IPS-20b (cell line): Measurements from ENCODE around the gene FASLG.

Experiments
- H3K27ac ChIP-seq: one replicate; pipeline ENCODE4 v1.5.1; 2013; ENCODE audit warnings: low read length
- H3K27me3 ChIP-seq: 2 replicates; pipeline ENCODE4 v1.6.1; 2013; ENCODE audit warnings: mild to moderate bottlenecking, low read length, inconsistent platforms; ENCODE audit not compliant: insufficient read depth
- H3K36me3 ChIP-seq: 2 replicates; pipeline ENCODE4 v1.6.1; 2013; ENCODE audit warnings: low read depth, mild to moderate bottlenecking, inconsistent platforms, low read length, moderate library complexity; ENCODE audit not compliant: insufficient read depth
- H3K4me1 ChIP-seq: 2 replicates; pipeline ENCODE4 v1.6.1; 2013; ENCODE audit warnings: mild to moderate bottlenecking, control low read depth, inconsistent platforms, low read length, moderate library complexity; ENCODE audit not compliant: insufficient read depth
- H3K4me3 ChIP-seq: 2 replicates; pipeline ENCODE4 v1.5.1; 2013; ENCODE audit warnings: mild to moderate bottlenecking, low read length, inconsistent platforms
- H3K9ac ChIP-seq: 2 replicates; pipeline ENCODE4 v1.6.1; 2013; ENCODE audit warnings: low read depth, mild to moderate bottlenecking, inconsistent platforms, low read length, moderate library complexity
- H3K9me3 ChIP-seq: 2 replicates; pipeline ENCODE4 v1.6.1; 2013; ENCODE audit warnings: mild to moderate bottlenecking, low read depth, low read length, inconsistent platforms; ENCODE audit not compliant: insufficient read depth

The FASLG gene

DNA sequence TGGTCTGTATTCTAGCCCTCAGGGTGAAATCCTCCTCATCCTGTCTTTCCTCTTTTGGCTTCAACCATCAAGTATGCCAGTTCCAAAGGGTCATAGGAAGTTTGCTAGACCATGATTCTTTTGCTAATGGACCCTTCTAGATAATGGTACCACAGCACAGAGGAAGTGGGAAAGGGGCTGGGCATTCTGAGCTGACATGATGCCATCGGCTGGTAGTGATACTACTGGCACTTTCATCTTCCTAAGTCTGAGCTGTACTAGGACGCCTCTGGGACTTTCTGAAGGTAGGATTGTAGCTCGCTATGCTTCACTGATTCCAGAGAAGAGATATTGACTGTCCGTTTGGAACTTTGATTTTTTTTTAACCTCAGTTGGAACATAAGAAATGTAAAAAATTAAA, 11.4 kb downstream of the FASLG start:
- no peaks in the 10 kb centered on the region for H3K27me3 ChIP-seq
- H3K9me3 ChIP-seq, result no peaks in the 10 kb centered on the region
- H3K36me3 ChIP-seq, result no peaks in the 10 kb centered on the region
- no peak overlapping the region for H3K27ac ChIP-seq
- H3K4me3 ChIP-seq, result no peak overlapping the region
- H3K4me1 ChIP-seq, result no peaks in the 10 kb centered on the region
- no peak overlapping the region for H3K9ac ChIP-seq

DNA sequence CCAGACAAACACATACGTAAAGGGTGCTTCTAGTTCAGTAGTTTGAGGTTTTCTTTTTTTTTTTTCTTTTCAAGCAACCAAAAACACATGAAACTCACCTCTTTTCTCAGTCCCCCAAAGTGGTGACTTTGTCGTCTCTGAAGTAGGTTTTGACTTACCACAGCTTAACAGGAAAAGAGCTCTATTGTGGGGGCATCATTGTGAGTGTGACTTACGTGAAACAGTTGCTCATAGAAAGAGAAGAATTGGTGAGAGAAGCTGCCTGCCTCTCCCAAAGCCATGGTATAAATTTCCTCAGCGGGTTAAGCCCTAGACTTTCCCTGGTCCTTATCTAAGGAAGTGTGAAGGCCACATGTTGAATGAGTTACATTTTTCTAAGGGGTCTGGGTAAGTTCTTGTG, 11.9 kb downstream of the FASLG start:
- H3K4me3 ChIP-seq, result no peak overlapping the region
- no peak overlapping the region for H3K27ac ChIP-seq
- H3K9ac ChIP-seq, result no peak overlapping the region
- H3K36me3 ChIP-seq, result no peaks in the 10 kb centered on the region
- H3K27me3 ChIP-seq, result no peaks in the 10 kb centered on the region
- no peaks in the 10 kb centered on the region for H3K9me3 ChIP-seq
- H3K4me1 ChIP-seq, result no peaks in the 10 kb centered on the region

DNA sequence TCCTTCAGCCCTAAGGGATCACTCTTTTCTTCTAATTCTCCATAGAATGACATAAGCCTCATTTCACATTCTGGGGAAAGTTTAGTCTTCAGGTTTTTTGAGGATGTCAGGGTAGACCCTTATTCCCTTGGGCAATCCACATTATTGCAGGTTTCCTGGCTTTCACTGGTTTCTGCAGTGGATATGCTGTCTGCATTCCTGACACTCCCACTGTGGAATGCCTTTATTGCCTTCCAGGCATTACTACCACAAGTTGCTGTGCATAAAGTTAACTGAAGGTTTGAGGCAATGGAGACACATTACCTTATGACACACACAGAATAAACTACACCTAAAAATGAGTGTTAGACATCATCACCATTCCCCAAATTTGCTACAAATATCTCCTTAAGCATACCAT, 12.7 kb downstream of the FASLG start:
- Histone ChIP-seq H3K27me3 (no peaks in the 10 kb centered on the region), H3K9me3 (no peaks in the 10 kb centered on the region), H3K9ac (no peak overlapping the region), H3K27ac (no peak overlapping the region), H3K4me1 (no peaks in the 10 kb centered on the region), H3K4me3 (no peak overlapping the region), H3K36me3 (no peaks in the 10 kb centered on the region)

DNA sequence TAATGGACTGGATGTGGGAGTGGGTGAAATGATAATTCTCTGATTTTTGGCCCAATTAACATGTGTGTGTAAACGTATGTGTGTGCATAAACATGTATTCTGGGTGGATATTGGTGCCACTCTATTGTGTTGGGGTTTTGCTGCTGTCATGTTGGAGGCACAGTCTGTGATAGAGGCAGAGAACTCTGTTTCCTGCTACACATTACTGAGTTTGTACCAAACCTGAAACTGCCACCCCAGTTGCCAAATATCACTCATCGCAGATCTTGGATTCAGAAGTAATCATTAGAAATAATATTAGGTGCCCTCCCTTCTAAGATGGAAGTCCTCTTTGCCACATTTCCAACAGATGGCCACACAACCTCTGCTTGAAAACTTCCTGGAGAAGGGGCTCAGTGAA, 13.8 kb downstream of the FASLG start:
- H3K9me3 ChIP-seq, result no peaks in the 10 kb centered on the region
- no peaks in the 10 kb centered on the region for H3K36me3 ChIP-seq
- no peak overlapping the region for H3K9ac ChIP-seq
- no peak overlapping the region for H3K4me3 ChIP-seq
- H3K4me1 ChIP-seq, result no peaks in the 10 kb centered on the region
- no peak overlapping the region for H3K27ac ChIP-seq
- no peaks in the 10 kb centered on the region for H3K27me3 ChIP-seq

DNA sequence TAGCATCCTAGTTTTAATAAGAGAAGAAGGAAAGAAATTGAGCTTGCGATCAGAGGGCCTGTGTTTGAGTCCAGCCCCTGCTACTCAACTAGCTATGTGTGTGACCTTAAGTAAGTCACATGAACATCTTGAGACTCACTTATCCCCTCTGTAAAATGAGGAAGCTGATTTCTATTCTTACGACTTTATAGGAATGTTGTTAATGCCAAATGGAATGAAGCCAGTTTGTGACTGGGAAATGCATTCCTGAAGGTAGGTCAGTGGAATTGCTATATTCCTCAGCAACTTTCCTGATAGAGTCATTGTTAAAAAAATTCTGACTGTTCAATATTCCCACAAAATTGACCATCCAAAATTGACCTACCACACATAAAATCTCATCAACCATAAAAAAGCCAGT, 14.9 kb downstream of the FASLG start:
- Histone ChIP-seq H3K27me3 (no peaks in the 10 kb centered on the region), H3K9me3 (no peaks in the 10 kb centered on the region), H3K9ac (no peak overlapping the region), H3K27ac (no peak overlapping the region), H3K36me3 (no peaks in the 10 kb centered on the region), H3K4me3 (no peak overlapping the region), H3K4me1 (no peaks in the 10 kb centered on the region)

DNA sequence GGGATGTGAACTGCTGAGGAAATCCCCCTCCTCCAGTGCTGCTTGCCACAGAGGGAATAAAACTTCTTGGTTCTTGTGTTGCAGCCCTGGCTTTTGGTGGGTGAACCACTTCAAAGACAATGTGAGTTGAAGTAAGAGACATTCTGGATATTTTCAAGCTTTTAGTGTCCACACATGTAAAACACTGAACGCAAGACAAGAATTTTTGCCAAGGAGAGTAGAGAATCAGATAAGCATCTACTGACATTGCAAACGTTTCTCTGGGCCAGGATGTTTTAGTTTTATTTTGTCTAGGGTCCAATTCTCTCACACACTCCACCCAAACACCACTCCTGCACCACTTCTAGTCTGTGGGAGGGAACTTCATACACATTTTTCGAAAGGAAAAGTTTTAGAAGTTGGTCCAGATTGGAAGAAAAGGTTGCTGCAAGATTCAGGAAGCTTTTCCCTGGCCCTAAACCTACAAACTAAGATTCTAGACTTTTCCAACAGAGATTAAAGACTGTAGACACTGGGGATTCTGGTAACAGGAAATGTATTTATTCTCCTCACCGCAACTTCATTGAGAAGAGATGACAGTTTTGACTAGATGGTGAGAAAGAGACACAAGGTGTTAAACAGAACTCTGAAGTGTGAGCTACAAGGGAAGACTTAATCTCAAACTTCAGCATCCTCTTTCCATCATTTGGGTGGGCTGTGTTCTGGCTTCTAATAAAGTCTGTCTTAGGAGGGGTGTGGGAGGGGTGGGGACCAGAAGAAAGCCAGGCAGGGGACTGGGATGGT, 16.1 kb downstream of the FASLG start:
- Histone ChIP-seq H3K4me3 (no peak overlapping the region), H3K36me3 (no peaks in the 10 kb centered on the region), H3K9me3 (no peaks in the 10 kb centered on the region), H3K9ac (no peak overlapping the region), H3K27ac (no peak overlapping the region), H3K27me3 (no peaks in the 10 kb centered on the region), H3K4me1 (no peaks in the 10 kb centered on the region)

DNA sequence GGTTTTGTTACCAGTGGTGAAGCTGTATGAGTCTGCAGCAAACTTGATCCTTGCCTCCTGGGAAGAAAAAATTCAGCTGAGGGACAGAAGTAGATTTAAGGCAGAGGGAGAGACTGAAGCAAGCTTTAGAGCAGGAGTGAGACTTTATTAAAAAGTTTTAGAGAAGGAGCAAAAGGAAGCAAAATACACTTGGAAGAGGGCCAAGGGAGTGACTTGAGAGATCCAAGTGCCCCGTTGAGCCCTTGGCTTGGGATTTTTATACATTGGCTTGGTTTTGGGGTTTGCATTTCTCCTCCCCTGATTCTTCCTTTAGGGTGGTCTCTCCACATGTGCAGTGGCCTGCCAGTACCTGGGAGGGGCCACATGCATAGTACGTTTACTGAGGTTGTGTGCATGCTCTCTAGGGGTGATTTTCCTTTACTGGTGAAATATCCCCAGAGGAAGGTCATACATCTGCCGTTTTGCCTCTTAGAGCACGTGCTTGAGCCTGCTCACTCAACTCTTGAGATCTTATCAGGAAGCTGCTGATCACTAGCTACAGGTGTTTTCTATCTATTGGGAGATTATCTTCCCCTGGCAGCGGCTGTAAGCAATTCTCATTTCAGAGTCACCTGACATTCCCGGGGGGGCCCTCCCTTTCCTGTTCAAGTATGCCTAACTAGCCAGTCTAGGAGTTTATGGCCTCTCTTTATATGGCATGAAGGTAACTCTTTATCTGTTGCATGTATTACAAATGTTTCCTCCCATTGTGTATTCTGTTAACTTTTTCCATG, 20.3 kb downstream of the FASLG start:
- Histone ChIP-seq H3K4me3 (no peak overlapping the region), H3K9ac (no peak overlapping the region), H3K27me3 (no peaks in the 10 kb centered on the region), H3K36me3 (no peaks in the 10 kb centered on the region), H3K4me1 (peaks cover 13% of the 10 kb centered on the region), H3K27ac (no peak overlapping the region), H3K9me3 (no peaks in the 10 kb centered on the region)

DNA sequence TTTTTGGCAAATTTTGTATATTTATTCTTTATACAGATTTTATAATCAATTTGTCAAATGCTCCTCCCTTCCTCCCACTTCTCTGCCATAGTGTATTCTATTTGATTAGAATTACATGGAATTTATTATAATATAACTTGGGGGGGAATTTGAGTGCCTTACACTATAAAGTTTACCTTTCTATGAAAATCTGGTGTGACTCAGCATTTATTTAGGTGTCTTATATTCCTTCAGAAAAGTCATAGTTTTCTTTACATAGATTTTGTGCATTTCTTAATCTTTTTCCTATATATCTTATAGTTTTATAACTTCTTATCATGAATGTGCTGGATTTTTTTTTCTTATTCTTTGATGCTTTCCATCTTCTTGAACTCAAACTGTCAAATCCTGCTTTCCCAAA, 21.3 kb downstream of the FASLG start:
- Histone ChIP-seq H3K9ac (no peak overlapping the region), H3K4me3 (no peak overlapping the region), H3K27me3 (no peaks in the 10 kb centered on the region), H3K4me1 (peaks cover 13% of the 10 kb centered on the region), H3K36me3 (no peaks in the 10 kb centered on the region), H3K9me3 (no peaks in the 10 kb centered on the region), H3K27ac (no peak overlapping the region)

DNA sequence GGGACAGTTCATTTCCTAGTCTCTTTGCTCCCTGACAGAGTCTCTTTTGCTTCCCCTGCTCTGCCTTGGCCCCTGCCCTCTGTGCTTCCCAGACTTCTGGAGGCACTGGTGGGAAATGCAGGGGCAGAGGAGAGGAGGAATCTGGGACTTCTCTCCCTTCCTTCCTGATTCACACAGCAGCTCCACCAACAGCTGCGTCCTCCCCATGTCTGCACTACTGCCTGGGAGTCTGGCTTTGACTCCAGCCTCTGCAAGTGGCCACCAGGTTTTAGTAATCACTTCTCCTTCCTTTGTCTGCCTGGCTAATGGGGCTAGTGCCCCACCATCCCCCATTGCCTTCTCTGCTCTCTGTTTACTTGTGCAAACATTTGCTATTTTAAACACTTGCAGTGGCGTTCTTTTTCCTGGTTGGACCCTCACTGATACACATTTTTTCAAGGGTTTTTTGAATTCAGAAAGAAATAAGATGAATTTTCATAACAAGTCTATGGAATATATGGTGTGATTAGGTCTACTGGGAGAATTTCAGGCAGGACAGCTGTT, 21.9 kb downstream of the FASLG start:
- Histone ChIP-seq H3K36me3 (no peaks in the 10 kb centered on the region), H3K9ac (no peak overlapping the region), H3K4me3 (no peak overlapping the region), H3K27me3 (no peaks in the 10 kb centered on the region), H3K4me1 (peaks cover 13% of the 10 kb centered on the region), H3K27ac (no peak overlapping the region), H3K9me3 (no peaks in the 10 kb centered on the region)

DNA sequence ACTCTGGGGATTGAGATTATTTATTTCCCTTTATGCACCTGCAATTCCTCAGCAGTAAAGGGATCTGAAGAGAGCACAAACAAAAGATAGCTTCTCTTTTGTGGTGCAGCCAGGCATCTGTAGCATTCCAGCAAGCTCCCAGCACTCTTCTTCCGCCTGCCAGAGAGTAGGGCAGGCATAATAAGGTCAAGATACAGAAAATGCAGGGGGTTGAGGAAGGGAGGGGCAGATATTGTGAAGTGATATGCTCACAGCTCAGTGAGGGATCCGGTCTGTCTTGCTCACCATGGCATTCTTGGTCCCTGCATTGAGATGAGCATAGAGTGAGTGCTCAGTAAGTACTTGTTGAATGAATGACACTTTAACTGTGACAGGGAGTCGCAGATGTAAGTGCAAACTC, 23.9 kb downstream of the FASLG start:
- H3K36me3 ChIP-seq, result no peaks in the 10 kb centered on the region
- no peaks in the 10 kb centered on the region for H3K9me3 ChIP-seq
- no peak overlapping the region for H3K4me3 ChIP-seq
- peak overlapping the region; percentile 24; the same call in 1 of the 2 replicates for H3K9ac ChIP-seq
- H3K27ac ChIP-seq, result no peak overlapping the region
- peaks cover 13% of the 10 kb centered on the region for H3K4me1 ChIP-seq
- H3K27me3 ChIP-seq, result no peaks in the 10 kb centered on the region

DNA sequence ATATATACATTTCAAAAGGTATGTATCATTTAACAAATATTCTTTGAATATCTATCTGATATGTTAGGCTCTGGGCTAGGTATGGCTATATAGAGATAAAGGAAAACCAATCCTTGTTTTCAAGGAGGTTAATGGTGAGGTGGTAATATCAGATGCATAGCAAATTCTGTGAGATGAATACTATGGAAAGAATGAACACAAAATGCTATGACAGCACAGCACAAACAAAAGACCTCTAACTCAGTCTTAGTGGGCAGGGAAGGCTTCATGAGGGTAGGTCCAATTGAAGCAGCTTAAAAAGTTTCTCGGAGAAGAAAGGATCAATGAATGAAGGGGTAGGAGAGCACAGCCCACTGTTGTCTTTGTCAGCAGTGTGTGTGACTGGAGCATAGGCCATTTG, 27.2 kb downstream of the FASLG start:
- H3K36me3 ChIP-seq, result no peaks in the 10 kb centered on the region

More for the DNA sequence above, 27.2 kb downstream of the FASLG start:
- H3K4me1 ChIP-seq, result peaks cover 6% of the 10 kb centered on the region
- H3K27ac ChIP-seq, result no peak overlapping the region
- no peak overlapping the region for H3K4me3 ChIP-seq
- no peak overlapping the region for H3K9ac ChIP-seq
- no peaks in the 10 kb centered on the region for H3K9me3 ChIP-seq
- H3K27me3 ChIP-seq, result no peaks in the 10 kb centered on the region
